Measurements from ENCODE around the gene AMHR2.
"Not testable (repeated sequence)": the region's sequence is repeated elsewhere in the genome, so short reads cannot be mapped to it uniquely, and the experiment has no call there.

AMHR2 gene

GRCh38 chr12:53423597-53423996, at the start of gene AMHR2:
Gene AMHR2 (plus strand): TSS chr12:53423855. CDS start chr12:53423935, 80 bp downstream.
- Histone ChIP-seq H3K4me1 (ENCODE audit: control insufficient read depth, insufficient read depth, low read length) (peaks cover 12% of the 10 kb centered on the region), H3K9me3 (ENCODE audit: control insufficient read depth, insufficient read depth, low read depth, low read length) (no peaks in the 10 kb centered on the region), H3K27ac (ENCODE audit: extremely low read depth, low read depth, low read length) (no peak within 1 kb of the TSS), H3K4me3 (ENCODE audit: low read depth, low read length) (no peak within 1 kb of the TSS), H3K36me3 (ENCODE audit: control insufficient read depth in 2 of 2, insufficient read depth in 1 of 2, low read length in 2 of 2) (no peaks in the 10 kb centered on the region)
- TF ChIP-seq ZNF302 (tag by site-specific recombination; IDR thresholded peaks at IDR 0.05; ENCODE audit: low read depth) (no peak), ZBTB7A (tag by site-specific recombination; IDR thresholded peaks at IDR 0.05; ENCODE audit: low read depth) (no peak), OVOL3 (tag by site-specific recombination; IDR thresholded peaks at IDR 0.05) (no peak), ZNF692 (tag by site-specific recombination; IDR thresholded peaks at IDR 0.05) (no peak), ZNF514 (tag by site-specific recombination; IDR thresholded peaks at IDR 0.05) (no peak), ZFP41 (tag by site-specific recombination; IDR thresholded peaks at IDR 0.05; ENCODE audit: borderline replicate concordance) (no peak), ZNF596 (tag by site-specific recombination; IDR thresholded peaks at IDR 0.05) (no peak), BCL11A (tag by site-specific recombination; IDR thresholded peaks at IDR 0.05; ENCODE audit: low read depth) (no peak), EGR2 (tag by site-specific recombination; IDR thresholded peaks at IDR 0.05; ENCODE audit: low read depth) (0 out of 2 replicates have a peak, but pooled peaks have one; percentile 31), ELK4 (IDR thresholded peaks at IDR 0.05; ENCODE audit: borderline replicate concordance, low read depth, low read length) (no peak), ZNF324 (tag by site-specific recombination; IDR thresholded peaks at IDR 0.05) (no peak), ZNF791 (tag by site-specific recombination; IDR thresholded peaks at IDR 0.05) (no peak), ZFHX2 (tag by site-specific recombination; conservative IDR thresholded peaks at IDR 0.05) (peak; percentile 37), ZNF362 (tag by site-specific recombination; IDR thresholded peaks at IDR 0.05) (no peak), ZNF654 (tag by site-specific recombination; IDR thresholded peaks at IDR 0.05; ENCODE audit: low read depth) (no peak), GLIS1 (tag by site-specific recombination; IDR thresholded peaks at IDR 0.05) (peak; percentile 56)
- ChIA-PET POLR2A (no interaction called here), CTCF (interaction anchor here (0.6 to 5.2 kb wide), 5 partner anchors 14 to 79 kb away, joined by 3 to 134 read pairs (median 4); no protein-coding TSS in a partner anchor)

GRCh38 chr12:53374277-53374676, 49.4 kb upstream of the AMHR2 start:
- not testable (repeated sequence) for H3K36me3 ChIP-seq (ENCODE audit: control insufficient read depth in 2 of 2, insufficient read depth in 1 of 2, low read length in 2 of 2); H3K4me3 ChIP-seq (ENCODE audit: low read depth, low read length); H3K27ac ChIP-seq (ENCODE audit: extremely low read depth, low read depth, low read length); H3K9me3 ChIP-seq (ENCODE audit: control insufficient read depth, insufficient read depth, low read depth, low read length)
- H3K4me1 ChIP-seq (ENCODE audit: control insufficient read depth, insufficient read depth, low read length): peaks cover 18% of the 10 kb centered on the region
- ChIA-PET POLR2A (interaction anchor here (0.6 kb wide), 1 partner anchor 10 kb away, joined by 4 read pairs; no protein-coding TSS in a partner anchor), CTCF (interaction anchor here (0.7 kb wide), 2 partner anchors 22 to 48 kb away, joined by 3 read pairs; no protein-coding TSS in a partner anchor)

GRCh38 chr12:53376747-53377146, 46.9 kb upstream of the AMHR2 start:
- H3K4me1 ChIP-seq (ENCODE audit: control insufficient read depth, insufficient read depth, low read length): peaks cover 18% of the 10 kb centered on the region
- H3K36me3 ChIP-seq (ENCODE audit: control insufficient read depth in 2 of 2, insufficient read depth in 1 of 2, low read length in 2 of 2): peaks cover 5 to 6% of the 10 kb centered on the region in 2 experiments; a peak in 2 of 3 replicates
- no peak overlapping the region for H3K27ac ChIP-seq (ENCODE audit: extremely low read depth, low read depth, low read length)
- ChIA-PET CTCF (interaction anchor here (0.6 to 8.0 kb wide), 3 partner anchors 23 to 195 kb away, joined by 3 to 114 read pairs (median 15); partner anchors contain the start of gene AAAS), POLR2A (no interaction called here)
- no peak overlapping the region for H3K4me3 ChIP-seq (ENCODE audit: low read depth, low read length)
- TF ChIP-seq ZNF664 (tag by site-specific recombination; IDR thresholded peaks at IDR 0.05) (peak; percentile 40; the same call in 1 of the 2 replicates), HOXC10 (CRISPR knock-in tag; IDR thresholded peaks at IDR 0.05) (no peak)
- no peaks in the 10 kb centered on the region for H3K9me3 ChIP-seq (ENCODE audit: control insufficient read depth, insufficient read depth, low read depth, low read length)

Data from HEK293 (cell line).